NT2/D1 (cell line): ENCODE data around the gene SLC2A8.

ENCODE experiments used
- DNase-seq: peaks from one replicate; pipeline ENCODE4 v3.0.0-alpha.2; 2011; ENCODE audit warnings: low read depth, low spot score
- H3K27me3 ChIP-seq: 2 replicates; pipeline ENCODE4 v1.6.0; 2011; ENCODE audit warnings: mild to moderate bottlenecking; ENCODE audit not compliant: insufficient read length, insufficient read depth
- H3K36me3 ChIP-seq: 2 replicates; pipeline ENCODE4 v1.6.1; 2011; ENCODE audit warnings: mild to moderate bottlenecking, low read length, mixed read lengths; ENCODE audit not compliant: insufficient read depth, insufficient read length
- H3K4me1 ChIP-seq: 2 replicates; pipeline ENCODE4 v1.5.1; 2011; ENCODE audit not compliant: insufficient read depth, insufficient read length
- H3K4me3 ChIP-seq: 2 replicates; pipeline ENCODE4 v1.5.1; 2011; ENCODE audit warnings: low read depth; ENCODE audit not compliant: insufficient read length
- H3K9ac ChIP-seq: 2 replicates; pipeline ENCODE4 v1.6.0; 2011; ENCODE audit warnings: low read depth; ENCODE audit not compliant: insufficient read length
- H3K9me3 ChIP-seq: 2 replicates; pipeline ENCODE4 v1.5.1; 2011; ENCODE audit warnings: mild to moderate bottlenecking, low read length; ENCODE audit not compliant: insufficient read depth
- SUZ12 ChIP-seq: IDR thresholded peaks from 2 replicates; pipeline ENCODE4 v1.6.1; 2011; ENCODE audit not compliant: insufficient read length, insufficient read depth; ENCODE audit errors: extremely low read depth
- YY1 ChIP-seq: IDR thresholded peaks from 2 replicates; pipeline ENCODE4 v1.6.1; 2011; ENCODE audit not compliant: insufficient read length, insufficient read depth
- ZNF274 ChIP-seq: IDR thresholded peaks from 2 replicates; pipeline ENCODE4 v1.6.1; 2011; ENCODE audit warnings: mild to moderate bottlenecking, low read depth, low read length

SLC2A8 gene

GRCh38 chr9:127396808-127397645 is at the start of gene SLC2A8:
SLC2A8 (plus strand) TSS chr9:127397169; CDS start chr9:127397231, 62 bp downstream.
- Histone ChIP-seq H3K9me3 (no peaks in the 10 kb centered on the region), H3K9ac (peak within 1 kb of the TSS; percentile 92), H3K36me3 (peaks cover 37% of the 10 kb centered on the region), H3K4me1 (peaks cover 10% of the 10 kb centered on the region), H3K4me3 (peak within 1 kb of the TSS; percentile 81), H3K27me3 (peaks cover 16% of the 10 kb centered on the region)
- TF ChIP-seq SUZ12, result no peak
- TF ChIP-seq ZNF274, result no peak
- TF ChIP-seq YY1, result no peak
- DNase-seq, result peak; percentile 99

- Histone ChIP-seq H3K9ac (no peak overlapping the region), H3K27me3 (no peaks in the 10 kb centered on the region), H3K4me1 (no peaks in the 10 kb centered on the region), H3K36me3 (peaks cover 16% of the 10 kb centered on the region), H3K9me3 (no peaks in the 10 kb centered on the region), H3K4me3 (no peak overlapping the region)
- DNase-seq, result no peak
- no peak for TF ChIP-seq SUZ12
- TF ChIP-seq ZNF274, result no peak
- TF ChIP-seq YY1, result no peak
Measured at GRCh38 chr9:127347831-127348776, 48.9 kb upstream of the SLC2A8 start.

GRCh38 chr9:127349483-127350113 is 47.4 kb upstream of the SLC2A8 start:
- Histone ChIP-seq H3K27me3 (no peaks in the 10 kb centered on the region), H3K9me3 (no peaks in the 10 kb centered on the region), H3K9ac (no peak overlapping the region), H3K36me3 (peaks cover 15% of the 10 kb centered on the region), H3K4me3 (no peak overlapping the region), H3K4me1 (peaks cover 5% of the 10 kb centered on the region)
- no peak for DNase-seq
- TF ChIP-seq ZNF274 (no peak), SUZ12 (no peak), YY1 (no peak)

GRCh38 chr9:127351182-127352166 is 45.5 kb upstream of the SLC2A8 start:
- Histone ChIP-seq H3K4me3 (no peak overlapping the region), H3K27me3 (no peaks in the 10 kb centered on the region), H3K4me1 (peaks cover 8% of the 10 kb centered on the region), H3K9me3 (no peaks in the 10 kb centered on the region), H3K9ac (no peak overlapping the region), H3K36me3 (peaks cover 14% of the 10 kb centered on the region)
- DNase-seq, result no peak
- no peak for TF ChIP-seq SUZ12
- TF ChIP-seq ZNF274, result no peak
- no peak for TF ChIP-seq YY1

GRCh38 chr9:127353882-127354281 is 43.1 kb upstream of the SLC2A8 start:
- no peak for TF ChIP-seq ZNF274
- no peak for TF ChIP-seq YY1
- no peak for TF ChIP-seq SUZ12
- Histone ChIP-seq H3K9me3 (no peaks in the 10 kb centered on the region), H3K4me1 (peaks cover 8% of the 10 kb centered on the region), H3K36me3 (peaks cover 22% of the 10 kb centered on the region), H3K9ac (no peak overlapping the region), H3K4me3 (no peak overlapping the region), H3K27me3 (no peaks in the 10 kb centered on the region)
- DNase-seq, result peak; percentile 81

- peaks cover 8% of the 10 kb centered on the region for H3K4me1 ChIP-seq
- peaks cover 22% of the 10 kb centered on the region for H3K36me3 ChIP-seq
- TF ChIP-seq SUZ12 (no peak), YY1 (no peak), ZNF274 (no peak)
- H3K27me3 ChIP-seq, result no peaks in the 10 kb centered on the region
- H3K4me3 ChIP-seq, result no peak overlapping the region
- no peak overlapping the region for H3K9ac ChIP-seq
- H3K9me3 ChIP-seq, result no peaks in the 10 kb centered on the region
- DNase-seq, result no peak
Measured at GRCh38 chr9:127356906-127357305, 40.1 kb upstream of the SLC2A8 start.
